Common myeloid progenitor, CD34-positive (primary cell): ENCODE data around the gene SYMPK.
"Not testable (repeated sequence)": the region's sequence is repeated elsewhere in the genome, so short reads cannot be mapped to it uniquely, and the experiment has no call there.

Experiments used
- CTCF ChIA-PET: fragments of 350-600 bp; sonication (Branson Sonifier 250); formaldehyde crosslinking; loops from one replicate; lab custom pipeline; 2021; ENCODE audit warnings: antibody characterized with exemption; lab: Charles Lee
- POLR2A ChIA-PET: fragments of 350-600 bp; sonication (Branson Sonifier 250); formaldehyde crosslinking; loops from one replicate; lab custom pipeline; 2021; ENCODE audit warnings: antibody characterized with exemption; lab: Charles Lee
- DNase-seq, 3 donors: peaks; one replicate each; pipeline versions ENCODE4 v3.0.0 to v3.0.0-alpha.2; 2013
- H3K27ac ChIP-seq, 2 experiments: 1 replicate in 1 of 2; 2 replicates in 1 of 2; pipeline ENCODE4 v1.7.0; 2013; ENCODE audit warnings: inconsistent platforms in 2 of 2, low read length in 2 of 2, mild to moderate bottlenecking in 2 of 2, low read depth in 1 of 2, moderate library complexity in 1 of 2; ENCODE audit not compliant: severe bottlenecking in 2 of 2, insufficient read depth in 1 of 2, poor library complexity in 1 of 2
- H3K27me3 ChIP-seq, 5 experiments: replicated peaks in 2 of 5; 1 replicate in 3 of 5; 2 replicates in 2 of 5; pipeline versions ENCODE4 v1.6.1 to v1.7.0; 2013; ENCODE audit warnings: low read length in 4 of 5, mild to moderate bottlenecking in 2 of 5, moderate library complexity in 2 of 5, inconsistent platforms in 1 of 5; ENCODE audit not compliant: insufficient read depth in 5 of 5, control insufficient read depth in 4 of 5
- H3K36me3 ChIP-seq, 4 experiments: 1 replicate in 2 of 4; 2 replicates in 2 of 4; pipeline versions ENCODE4 v1.6.1 to v1.7.0; 2013; ENCODE audit warnings: low read length in 3 of 4, control low read depth in 1 of 4, mild to moderate bottlenecking in 1 of 4; ENCODE audit not compliant: control insufficient read depth in 4 of 4, insufficient read depth in 4 of 4
- H3K4me1 ChIP-seq, 4 experiments: 1 replicate in 3 of 4; 2 replicates in 1 of 4; pipeline versions ENCODE4 v1.6.1 to v1.7.1; 2013; ENCODE audit warnings: low read length in 3 of 4, mild to moderate bottlenecking in 3 of 4, control low read depth in 1 of 4, inconsistent platforms in 1 of 4, moderate library complexity in 1 of 4; ENCODE audit not compliant: control insufficient read depth in 4 of 4, insufficient read depth in 4 of 4; ENCODE audit errors: control extremely low read depth in 1 of 4
- H3K4me3 ChIP-seq, 7 experiments: 1 replicate in 4 of 7; 2 replicates in 3 of 7; pipeline versions ENCODE4 v1.5.1 to v1.7.0; 2013; ENCODE audit warnings: mild to moderate bottlenecking in 7 of 7, low read length in 6 of 7, moderate library complexity in 6 of 7, inconsistent platforms in 2 of 7, low read depth in 2 of 7, control low read depth in 1 of 7; ENCODE audit not compliant: insufficient read depth in 4 of 7, control insufficient read depth in 1 of 7; ENCODE audit errors: extremely low read depth in 1 of 7
- H3K9me3 ChIP-seq, 5 experiments: 1 replicate in 4 of 5; 2 replicates in 1 of 5; pipeline versions ENCODE4 v1.6.1 to v1.7.1; 2013; ENCODE audit warnings: low read length in 4 of 5, mild to moderate bottlenecking in 2 of 5, inconsistent platforms in 1 of 5, low read depth in 1 of 5, moderate library complexity in 1 of 5; ENCODE audit not compliant: control insufficient read depth in 4 of 5, insufficient read depth in 2 of 5; ENCODE audit errors: control extremely low read depth in 1 of 5
- WGBS: methylation state at CpG from one replicate; pipeline ENCODE4 v1.1.5; 2013; ENCODE audit not compliant: insufficient coverage; 5-methylcytosine and 5-hydroxymethylcytosine counted together

Gene SYMPK

GRCh38 chr19:45895983-45896599 is 33.1 kb upstream of the SYMPK start:
- H3K27me3 ChIP-seq, H3K27ac ChIP-seq, H3K9me3 ChIP-seq, POLR2A ChIA-PET, H3K4me3 ChIP-seq, DNase-seq, H3K4me1 ChIP-seq: not testable (repeated sequence)
- peaks cover 2 to 46% (median 33%) of the 10 kb centered on the region in 4 experiments for H3K36me3 ChIP-seq
- WGBS = 98% methylated on average over 5 of the region's 12 CpGs
- CTCF ChIA-PET = interaction anchor here (0.7 kb wide), 2 partner anchors 15 to 32 kb away, joined by 3 read pairs; partner anchors contain the start of gene FOXA3

GRCh38 chr19:45895519-45895972 is 32.6 kb upstream of the SYMPK start:
- POLR2A ChIA-PET = no interaction called here
- DNase-seq = no peak
- CTCF ChIA-PET = interaction anchor here (0.7 to 1.4 kb wide), 3 partner anchors 15 to 96 kb away, joined by 3 to 4 read pairs (median 3); partner anchors contain the start of gene FOXA3
- WGBS = 95% methylated on average over 6 of the region's 9 CpGs
- Histone ChIP-seq H3K27me3 (no peaks in the 10 kb centered on the region), H3K27ac (no peak overlapping the region), H3K4me3 (no peak overlapping the region), H3K4me1 (no peaks in the 10 kb centered on the region), H3K9me3 (no peaks in the 10 kb centered on the region), H3K36me3 (peaks cover 2 to 41% (median 33%) of the 10 kb centered on the region in 4 experiments)

GRCh38 chr19:45890877-45891276 is 27.9 kb upstream of the SYMPK start:
- H3K27ac ChIP-seq = no peak overlapping the region
- H3K4me3 ChIP-seq = no peak overlapping the region
- no peaks in the 10 kb centered on the region for H3K27me3 ChIP-seq
- CTCF ChIA-PET = interaction anchor here (1.5 to 1.9 kb wide), 2 partner anchors 10 to 28 kb away, joined by 3 to 5 read pairs; partner anchors contain the start of gene SYMPK
- POLR2A ChIA-PET = no interaction called here
- no peak for DNase-seq
- 93% methylated on average over 4 of the region's 17 CpGs for WGBS
- peaks cover 0 to 11% (median 9%) of the 10 kb centered on the region in 4 experiments for H3K4me1 ChIP-seq
- no peaks in the 10 kb centered on the region for H3K9me3 ChIP-seq
- peaks cover 2 to 18% (median 14%) of the 10 kb centered on the region in 4 experiments for H3K36me3 ChIP-seq

- peaks cover 0 to 12% (median 5%) of the 10 kb centered on the region in 4 experiments for H3K36me3 ChIP-seq
- peak overlapping the region in 1 of 2 experiments; percentile 14 for H3K27ac ChIP-seq
- no peak for DNase-seq
- no peaks in the 10 kb centered on the region for H3K9me3 ChIP-seq
- ChIA-PET POLR2A (interaction anchor here (0.6 kb wide), 1 partner anchor 80 kb away, joined by 3 read pairs; no protein-coding TSS in a partner anchor), CTCF (interaction anchor here (1.5 kb wide), 1 partner anchor 11 kb away, joined by 3 read pairs; no protein-coding TSS in a partner anchor)
- WGBS = 84% methylated on average over 5 of the region's 6 CpGs
- peaks cover 0 to 24% (median 20%) of the 10 kb centered on the region in 4 experiments for H3K4me1 ChIP-seq
- H3K4me3 ChIP-seq = no peak overlapping the region
- H3K27me3 ChIP-seq = no peaks in the 10 kb centered on the region
Measured at GRCh38 chr19:45889210-45889885, 26.4 kb upstream of the SYMPK start.

GRCh38 chr19:45887200-45887710 is 24.3 kb upstream of the SYMPK start:
- Histone ChIP-seq H3K4me1 (peaks cover 0 to 41% (median 38%) of the 10 kb centered on the region in 4 experiments), H3K27ac (peak overlapping the region; percentile 87 to 96), H3K27me3 (no peaks in the 10 kb centered on the region), H3K36me3 (peaks cover 0 to 17% (median 6%) of the 10 kb centered on the region in 4 experiments), H3K9me3 (no peaks in the 10 kb centered on the region), H3K4me3 (peak overlapping the region in 5 of 7 experiments; percentile 64 to 89 (median 80))
- no peak for DNase-seq
- ChIA-PET POLR2A (no interaction called here), CTCF (interaction anchor here (1.3 to 10.4 kb wide), 2 partner anchors 20 to 32 kb away, joined by 3 to 132 read pairs; partner anchors contain the start of genes FOXA3 and SYMPK)
- 83% methylated on average over 6 of the region's 10 CpGs for WGBS

- CTCF ChIA-PET = interaction anchor here (0.6 to 10.4 kb wide), 5 partner anchors 19 to 193 kb away, joined by 3 to 132 read pairs (median 5); partner anchors contain the start of genes FOXA3, SIX5 and SYMPK
- Histone ChIP-seq H3K4me1 (peaks cover 0 to 44% (median 40%) of the 10 kb centered on the region in 4 experiments), H3K9me3 (no peaks in the 10 kb centered on the region), H3K27ac (peak overlapping the region; percentile 87 to 96), H3K36me3 (peaks cover 0 to 15% (median 5%) of the 10 kb centered on the region in 4 experiments), H3K27me3 (no peaks in the 10 kb centered on the region), H3K4me3 (peak overlapping the region; percentile 54 to 89 (median 80))
- POLR2A ChIA-PET = interaction anchor here (0.6 to 1.0 kb wide), 2 partner anchors 23 to 104 kb away, joined by 3 to 6 read pairs; partner anchors contain the start of gene SYMPK
- peak; percentile 93 to 94 (median 94) for DNase-seq
- WGBS = 4% methylated on average over 23 of the region's 32 CpGs
Measured at GRCh38 chr19:45886427-45887199, 23.7 kb upstream of the SYMPK start.
